Measurements from ENCODE around the gene COL5A1. TPM values are rescaled to one million over a fixed set of nuclear protein-coding genes. Genes with fewer than 3 reads are reported as not detected.

Gene COL5A1
- total RNA-seq, 1 donor from 2014 or later, result 28.9 TPM

DNA sequence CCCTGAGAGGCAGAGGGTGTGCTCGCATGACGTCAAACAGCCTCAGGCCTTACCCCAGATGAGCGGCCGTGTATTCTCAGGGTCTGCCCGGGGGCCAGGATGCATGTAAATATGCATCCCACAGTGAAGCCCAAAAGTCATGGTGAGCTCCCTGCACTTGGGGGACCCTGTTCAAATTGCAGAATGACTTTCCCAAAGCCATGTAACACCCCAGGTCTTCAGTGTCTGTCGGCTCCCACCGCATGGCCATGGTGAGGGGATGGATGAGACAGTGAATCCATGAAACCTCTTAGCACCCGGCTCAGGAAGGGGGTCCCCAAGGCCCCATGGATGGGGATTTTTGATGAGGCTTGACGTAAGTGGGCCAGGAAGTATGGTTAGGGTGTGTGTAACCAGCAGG is 9.3 kb upstream of the COL5A1 start:
- TF ChIP-seq, protein P1, sequence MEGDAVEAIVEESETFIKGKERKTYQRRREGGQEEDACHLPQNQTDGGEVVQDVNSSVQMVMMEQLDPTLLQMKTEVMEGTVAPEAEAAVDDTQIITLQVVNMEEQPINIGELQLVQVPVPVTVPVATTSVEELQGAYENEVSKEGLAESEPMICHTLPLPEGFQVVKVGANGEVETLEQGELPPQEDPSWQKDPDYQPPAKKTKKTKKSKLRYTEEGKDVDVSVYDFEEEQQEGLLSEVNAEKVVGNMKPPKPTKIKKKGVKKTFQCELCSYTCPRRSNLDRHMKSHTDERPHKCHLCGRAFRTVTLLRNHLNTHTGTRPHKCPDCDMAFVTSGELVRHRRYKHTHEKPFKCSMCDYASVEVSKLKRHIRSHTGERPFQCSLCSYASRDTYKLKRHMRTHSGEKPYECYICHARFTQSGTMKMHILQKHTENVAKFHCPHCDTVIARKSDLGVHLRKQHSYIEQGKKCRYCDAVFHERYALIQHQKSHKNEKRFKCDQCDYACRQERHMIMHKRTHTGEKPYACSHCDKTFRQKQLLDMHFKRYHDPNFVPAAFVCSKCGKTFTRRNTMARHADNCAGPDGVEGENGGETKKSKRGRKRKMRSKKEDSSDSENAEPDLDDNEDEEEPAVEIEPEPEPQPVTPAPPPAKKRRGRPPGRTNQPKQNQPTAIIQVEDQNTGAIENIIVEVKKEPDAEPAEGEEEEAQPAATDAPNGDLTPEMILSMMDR (IDR thresholded peaks at IDR 0.05; ENCODE audit: partially characterized antibody, unreplicated experiment), result no peak
- Mint-ChIP-seq H3K4me3 (ENCODE audit: unreplicated experiment) (no peak overlapping the region), H3K9me3 (ENCODE audit: unreplicated experiment) (peaks cover 8% of the 10 kb centered on the region), H3K27ac (ENCODE audit: unreplicated experiment) (no peak overlapping the region), H3K4me1 (ENCODE audit: low read depth, unreplicated experiment) (peaks cover 3% of the 10 kb centered on the region), H3K27me3 (ENCODE audit: unreplicated experiment) (peaks cover 18% of the 10 kb centered on the region), H3K36me3 (ENCODE audit: unreplicated experiment) (no peaks in the 10 kb centered on the region)
- peak; percentile 2 for DNase-seq

- peaks cover 6% of the 10 kb centered on the region for H3K9me3 Mint-ChIP-seq (ENCODE audit: unreplicated experiment)
- H3K27ac Mint-ChIP-seq (ENCODE audit: unreplicated experiment), result no peak overlapping the region
- TF ChIP-seq, protein P1 (IDR thresholded peaks at IDR 0.05; ENCODE audit: partially characterized antibody, unreplicated experiment), result no peak
- H3K36me3 Mint-ChIP-seq (ENCODE audit: unreplicated experiment), result no peaks in the 10 kb centered on the region
- DNase-seq, result peak; percentile 13
- peaks cover 2% of the 10 kb centered on the region for H3K4me1 Mint-ChIP-seq (ENCODE audit: low read depth, unreplicated experiment)
- H3K27me3 Mint-ChIP-seq (ENCODE audit: unreplicated experiment), result peaks cover 18% of the 10 kb centered on the region
- H3K4me3 Mint-ChIP-seq (ENCODE audit: unreplicated experiment), result no peak overlapping the region
These were observed 8.1 kb upstream of the COL5A1 start for GRCh38 chr9:134633362-134634142.

GRCh38 chr9:134634176-134634575 is 7.4 kb upstream of the COL5A1 start:
- Mint-ChIP-seq H3K4me1 (ENCODE audit: low read depth, unreplicated experiment) (peaks cover 2% of the 10 kb centered on the region), H3K27me3 (ENCODE audit: unreplicated experiment) (peaks cover 18% of the 10 kb centered on the region), H3K9me3 (ENCODE audit: unreplicated experiment) (peaks cover 5% of the 10 kb centered on the region), H3K4me3 (ENCODE audit: unreplicated experiment) (no peak overlapping the region), H3K27ac (ENCODE audit: unreplicated experiment) (no peak overlapping the region), H3K36me3 (ENCODE audit: unreplicated experiment) (no peaks in the 10 kb centered on the region)
- TF ChIP-seq, protein P1 (IDR thresholded peaks at IDR 0.05; ENCODE audit: partially characterized antibody, unreplicated experiment), result no peak
- peak; percentile 9 for DNase-seq

DNA sequence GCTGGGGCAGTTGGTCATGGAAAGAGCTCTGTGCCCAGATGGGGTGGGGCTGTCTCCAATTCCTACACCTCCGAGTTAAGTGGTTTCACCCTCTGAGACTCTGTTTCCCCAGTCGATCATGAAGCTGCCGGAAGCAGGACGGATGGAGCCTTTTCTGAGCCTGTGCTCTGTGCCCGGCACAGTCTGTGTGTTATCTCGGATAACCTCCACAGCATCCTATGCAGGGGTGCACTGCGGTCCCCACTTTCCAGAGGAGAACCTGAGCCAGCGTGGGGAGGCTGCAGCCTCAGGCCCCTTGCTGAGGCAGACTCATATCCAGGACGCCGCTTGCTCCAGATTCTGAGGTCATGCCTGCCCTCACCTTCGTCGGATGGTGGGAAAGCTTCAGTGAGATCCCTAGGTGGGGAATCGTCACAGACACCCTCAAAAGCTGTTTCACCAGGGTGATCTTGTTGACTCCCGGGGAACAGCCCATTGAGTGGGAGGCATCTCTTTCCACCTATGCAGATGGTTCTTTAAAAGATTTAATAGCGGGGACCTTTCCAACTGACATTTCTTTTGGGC is 6.9 kb upstream of the COL5A1 start:
- Mint-ChIP-seq H3K4me1 (ENCODE audit: low read depth, unreplicated experiment) (peaks cover 2% of the 10 kb centered on the region), H3K9me3 (ENCODE audit: unreplicated experiment) (peaks cover 5% of the 10 kb centered on the region), H3K27ac (ENCODE audit: unreplicated experiment) (no peak overlapping the region), H3K36me3 (ENCODE audit: unreplicated experiment) (no peaks in the 10 kb centered on the region), H3K27me3 (ENCODE audit: unreplicated experiment) (peaks cover 17% of the 10 kb centered on the region), H3K4me3 (ENCODE audit: unreplicated experiment) (no peak overlapping the region)
- peak; percentile 5 for DNase-seq
- TF ChIP-seq, protein P1 (IDR thresholded peaks at IDR 0.05; ENCODE audit: partially characterized antibody, unreplicated experiment), result no peak

Data from glutamatergic neuron (in vitro differentiated cells).